GM12801 (cell line): ENCODE measurements around the gene MC3R.

Source experiments
- CTCF ChIP-seq: IDR thresholded peaks from one replicate; pipeline ENCODE4 v1.5.1; 2011; ENCODE audit warnings: control low read depth; ENCODE audit not compliant: insufficient read length; ENCODE audit errors: extremely low read depth

The MC3R gene

GRCh38 chr20:56247954-56248782 lies at the start of gene MC3R:
MC3R (plus strand) TSS chr20:56248732; CDS start chr20:56248844, 112 bp downstream.
- TF ChIP-seq CTCF, result no peak

GRCh38 chr20:56200456-56200855 lies 48.1 kb upstream of the MC3R start:
- no peak for TF ChIP-seq CTCF

DNA sequence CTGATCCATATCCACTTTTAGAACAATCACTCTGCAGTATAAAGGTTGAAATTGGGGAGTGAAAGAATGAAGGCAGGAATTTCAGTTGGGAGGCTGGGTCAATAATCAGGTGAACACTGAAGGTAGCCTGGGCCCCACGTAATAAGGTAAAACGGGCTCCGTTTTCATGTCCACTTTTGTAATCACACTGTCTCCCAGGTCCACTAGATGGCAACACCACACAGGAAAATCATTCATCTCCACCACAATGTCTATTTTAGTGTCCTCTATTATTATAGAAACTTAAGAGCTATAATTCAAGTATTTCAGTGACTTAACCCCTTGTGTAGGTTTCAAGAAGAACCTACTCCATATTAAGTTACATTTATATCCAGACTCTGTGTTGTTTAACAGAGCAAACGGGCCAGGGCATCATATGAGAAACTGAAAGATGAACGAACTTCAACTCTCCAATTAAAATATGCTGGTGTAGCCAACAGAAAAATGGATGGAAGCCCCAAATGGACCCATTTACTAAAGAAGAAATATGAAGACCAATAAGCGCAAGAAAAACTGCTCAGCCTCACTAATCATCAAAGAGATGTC lies 45.9 kb upstream of the MC3R start:
- TF ChIP-seq CTCF, result no peak

GRCh38 chr20:56204206-56204605 lies 44.3 kb upstream of the MC3R start:
- no peak for TF ChIP-seq CTCF

DNA sequence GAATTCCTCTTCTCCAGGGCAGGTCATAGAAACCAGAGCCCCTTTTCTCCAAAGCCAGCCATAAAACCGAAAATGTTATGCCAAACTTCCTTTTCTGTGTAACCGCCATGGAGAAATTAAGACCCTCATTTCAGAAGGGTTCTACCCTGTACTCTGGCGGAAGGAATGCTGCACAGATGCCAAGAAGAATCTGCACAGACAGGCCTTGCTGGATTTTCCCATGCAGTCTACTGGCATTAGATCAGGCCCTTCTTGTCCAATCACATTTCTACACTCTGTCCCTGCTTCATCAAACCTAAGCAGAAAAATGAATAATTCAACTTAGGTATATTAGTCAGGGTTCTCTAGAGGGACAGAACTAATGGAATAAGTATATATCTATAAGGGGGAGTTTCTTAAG lies 43.2 kb upstream of the MC3R start:
- no peak for TF ChIP-seq CTCF

DNA sequence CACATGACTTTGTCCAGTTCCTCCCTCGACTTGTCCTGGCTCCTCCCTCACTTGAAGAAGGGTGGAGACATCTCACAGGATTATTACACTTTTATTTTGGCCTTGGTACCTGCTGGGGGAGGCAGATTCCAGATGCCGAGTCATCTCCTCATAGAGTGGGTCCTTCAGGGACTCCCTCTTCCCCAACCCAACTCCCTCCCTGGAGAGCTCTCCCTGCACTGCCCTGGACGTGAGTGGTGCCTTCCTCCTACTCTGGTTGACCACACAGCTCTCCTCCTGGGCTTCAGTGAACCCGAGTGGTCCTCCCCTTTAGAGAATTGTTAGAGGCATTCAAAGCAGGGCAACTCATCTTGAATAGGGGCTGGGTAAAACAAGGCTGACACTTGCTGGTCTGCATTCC lies 40.9 kb upstream of the MC3R start:
- TF ChIP-seq CTCF, result no peak

GRCh38 chr20:56208121-56208520 lies 40.4 kb upstream of the MC3R start:
- no peak for TF ChIP-seq CTCF
